GM18507 (cell line): Measurements from ENCODE around the gene ZSCAN22.
"Not testable (repeated sequence)": the region's sequence is repeated elsewhere in the genome, so short reads cannot be mapped to it uniquely, and the experiment has no call there.

ENCODE experiments used
- DNase-seq: peaks from one replicate; pipeline ENCODE4 v3.0.0; 2011; ENCODE audit warnings: low read depth; ENCODE audit not compliant: insufficient read length; ENCODE audit errors: extremely low spot score
- FAIRE-seq: peaks from 2 replicates; lab custom pipeline; 2011; peaks lifted over from hg19 to GRCh38; lab: Jason Lieb, UNC

Gene ZSCAN22

DNA sequence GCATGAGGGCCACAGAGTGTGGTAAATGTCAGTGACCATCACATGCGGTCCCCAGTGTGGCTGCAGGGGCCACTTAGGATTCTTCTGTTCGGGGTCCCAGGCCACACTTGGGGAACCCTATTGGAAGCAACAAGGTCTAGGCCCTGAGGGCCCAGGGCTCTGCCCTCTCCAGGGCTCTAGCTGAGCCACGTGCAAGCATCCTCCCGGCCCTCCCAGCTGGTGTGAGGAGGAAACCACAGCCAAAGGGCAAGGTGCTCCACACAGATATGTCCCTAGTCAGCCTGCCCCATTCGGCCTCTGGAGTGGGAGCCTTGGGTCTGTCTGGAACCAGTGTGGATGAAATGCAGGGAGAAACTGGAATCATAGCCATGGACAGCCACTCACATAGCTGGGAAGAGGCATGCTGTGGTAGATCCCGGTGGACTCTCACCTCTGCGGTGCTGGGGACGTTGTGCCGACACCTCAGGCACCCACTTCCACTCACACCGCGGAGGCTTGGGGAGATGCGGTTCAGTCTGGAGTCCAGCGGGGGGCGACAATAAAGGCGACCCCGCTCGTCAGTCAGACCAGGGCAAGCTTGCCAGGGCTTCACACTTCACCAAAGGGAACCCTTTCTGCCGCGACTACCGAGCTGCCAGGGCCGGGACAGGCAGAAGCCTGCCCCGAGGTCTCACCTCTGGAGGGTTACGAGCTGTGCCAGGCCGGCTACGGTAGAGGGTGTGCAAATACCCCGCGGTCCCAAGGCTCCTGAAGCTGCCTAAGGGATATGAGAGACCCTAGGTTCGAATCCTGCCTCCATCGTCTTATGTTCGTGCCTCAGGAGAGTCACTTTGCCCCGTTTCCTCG, 40.0 kb downstream of the ZSCAN22 start:
- DNase-seq (no peak), FAIRE-seq (no peak)

- FAIRE-seq = no peak
- no peak for DNase-seq
These were observed 41.1 kb downstream of the ZSCAN22 start for GRCh38 chr19:58367698-58368454.

DNA sequence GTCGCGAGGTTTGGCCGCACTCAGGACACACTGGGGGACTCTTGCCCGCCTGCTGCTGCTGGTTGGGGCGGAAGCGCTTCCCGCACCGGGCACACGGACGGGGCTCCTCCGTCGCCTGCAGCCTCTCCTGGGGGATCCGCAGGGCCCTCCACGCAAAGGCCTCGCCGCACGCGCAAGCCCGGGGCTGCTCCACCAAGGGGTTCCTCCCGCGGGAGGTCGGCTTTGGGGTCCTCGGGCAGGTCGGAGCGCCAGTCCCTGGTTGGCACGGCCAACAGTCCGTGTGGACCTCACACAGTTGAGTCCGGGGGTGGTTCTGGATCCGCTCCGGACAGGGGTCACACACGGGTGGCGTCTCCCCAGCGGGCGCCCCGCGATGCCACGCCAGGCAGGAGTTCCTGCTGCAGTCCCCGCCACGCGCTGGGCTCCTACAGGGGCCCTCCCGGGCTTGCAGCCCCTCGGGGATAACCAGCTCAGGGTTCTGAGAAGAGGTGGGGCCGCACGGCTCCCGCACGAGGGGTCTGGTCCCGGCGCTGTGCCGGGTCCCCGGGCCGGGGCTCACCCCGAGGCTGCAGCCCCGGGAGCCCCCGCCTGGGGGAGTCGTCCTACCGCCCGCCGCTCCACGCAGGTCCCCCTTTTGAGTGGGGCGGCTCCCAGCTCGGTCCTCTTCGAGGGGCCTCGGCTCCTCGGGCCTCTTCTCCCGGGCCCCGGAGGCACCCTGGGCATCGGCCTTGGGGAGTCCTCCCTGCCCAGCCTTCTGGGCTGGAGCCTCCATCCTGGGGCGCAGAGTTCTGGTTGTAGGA, 42.0 kb downstream of the ZSCAN22 start:
- DNase-seq (no peak), FAIRE-seq (no peak)

DNA sequence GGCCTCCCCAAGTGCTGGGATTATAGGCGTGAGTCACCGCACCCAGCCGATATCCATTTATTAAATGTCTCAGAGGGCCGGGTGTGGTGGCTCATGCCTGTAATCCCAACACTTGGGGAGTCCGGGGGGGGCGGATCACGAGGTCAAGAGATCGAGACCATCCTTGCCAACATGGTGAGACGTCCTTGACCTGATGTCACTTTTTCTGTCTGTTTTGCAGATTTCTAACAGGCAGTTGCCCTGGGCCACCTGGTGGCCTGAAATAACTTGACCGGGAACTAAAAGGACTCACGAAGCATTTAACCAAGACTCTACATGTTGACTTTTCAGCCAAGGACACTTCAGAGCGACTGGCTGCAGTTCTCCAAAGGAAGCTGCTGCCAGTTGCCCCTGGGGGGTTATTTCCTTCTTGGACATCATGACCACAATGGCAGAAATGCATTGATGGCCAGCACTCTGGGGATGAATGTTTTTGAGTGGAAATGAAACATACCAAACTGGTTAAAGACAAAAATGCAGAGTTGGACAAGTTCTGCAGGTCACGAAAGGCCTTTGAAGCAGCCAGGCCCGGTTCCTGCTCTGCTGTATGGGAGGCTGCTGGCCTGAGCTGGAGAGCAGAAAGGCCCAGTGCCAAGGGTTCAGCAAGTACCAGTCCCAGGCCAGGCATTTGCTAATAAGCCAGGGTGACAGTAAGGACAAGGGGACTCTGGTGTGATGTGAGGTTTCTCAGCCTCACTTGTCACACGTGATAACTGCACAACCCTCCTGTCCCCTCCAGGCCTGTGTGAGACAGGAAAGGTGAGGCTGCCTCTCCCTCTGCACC, 45.7 kb downstream of the ZSCAN22 start:
- no peak for FAIRE-seq
- DNase-seq = no peak

DNA sequence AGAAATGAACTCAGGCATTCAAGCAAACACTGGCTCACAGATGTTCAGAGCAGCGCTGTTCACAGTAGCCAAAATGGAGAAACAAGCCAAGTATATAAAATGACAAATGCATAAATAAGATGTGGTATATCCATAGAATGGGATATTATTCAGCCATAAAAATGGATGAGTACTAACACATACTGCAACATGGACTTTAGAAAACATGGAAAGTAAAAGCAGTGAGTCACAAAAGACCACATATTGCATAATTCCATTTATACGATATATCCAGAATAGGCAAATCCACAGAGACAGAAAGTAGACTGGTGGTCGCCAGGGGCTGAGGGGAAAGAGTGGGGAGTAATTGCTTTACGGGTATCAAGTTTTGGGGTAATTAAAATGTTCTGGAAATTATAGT, 47.4 kb downstream of the ZSCAN22 start:
- DNase-seq = no peak
- FAIRE-seq = no peak

DNA sequence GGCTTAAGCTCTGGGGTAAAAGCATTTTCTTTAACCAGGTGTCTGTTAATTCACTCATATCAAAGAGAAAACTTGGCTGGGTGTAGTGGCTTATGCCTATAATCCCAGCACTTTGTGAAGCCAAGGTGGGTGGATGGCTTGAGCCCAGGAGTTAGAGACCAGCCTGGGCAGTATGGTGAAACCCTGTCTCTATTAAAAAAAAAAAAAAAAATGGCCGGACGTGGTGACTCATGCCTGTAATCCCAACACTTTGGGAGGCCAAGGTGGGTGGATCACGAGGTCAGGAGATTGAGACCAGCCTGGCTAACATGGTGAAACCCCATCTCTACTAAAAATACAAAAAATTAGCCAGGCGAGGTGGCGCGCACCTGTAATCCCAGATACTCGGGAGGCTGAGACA, 49.9 kb downstream of the ZSCAN22 start:
- not testable (repeated sequence) for FAIRE-seq, DNase-seq

DNA sequence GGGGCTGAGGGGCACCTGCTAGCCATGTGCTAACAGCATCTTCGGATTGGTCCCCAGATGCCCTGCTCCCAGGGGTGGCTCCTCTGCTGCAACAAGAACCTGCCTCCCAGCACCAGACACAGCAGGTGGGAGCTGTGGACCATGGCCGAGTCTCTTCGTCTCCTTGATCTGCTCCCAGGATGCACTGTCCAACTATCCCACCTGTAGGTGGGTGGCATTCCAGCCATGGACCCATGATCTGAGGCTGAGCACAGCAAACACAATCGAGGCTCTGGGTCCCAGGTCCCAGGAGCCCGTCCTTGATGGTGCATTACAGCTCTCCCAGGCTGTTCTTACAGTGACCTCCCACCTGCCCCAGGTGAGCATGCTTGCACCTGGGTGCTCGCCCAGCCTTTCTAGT, 52.5 kb downstream of the ZSCAN22 start:
- FAIRE-seq (no peak), DNase-seq (no peak)

GRCh38 chr19:58380037-58380661, 53.4 kb downstream of the ZSCAN22 start:
- DNase-seq (no peak), FAIRE-seq (no peak)

DNA sequence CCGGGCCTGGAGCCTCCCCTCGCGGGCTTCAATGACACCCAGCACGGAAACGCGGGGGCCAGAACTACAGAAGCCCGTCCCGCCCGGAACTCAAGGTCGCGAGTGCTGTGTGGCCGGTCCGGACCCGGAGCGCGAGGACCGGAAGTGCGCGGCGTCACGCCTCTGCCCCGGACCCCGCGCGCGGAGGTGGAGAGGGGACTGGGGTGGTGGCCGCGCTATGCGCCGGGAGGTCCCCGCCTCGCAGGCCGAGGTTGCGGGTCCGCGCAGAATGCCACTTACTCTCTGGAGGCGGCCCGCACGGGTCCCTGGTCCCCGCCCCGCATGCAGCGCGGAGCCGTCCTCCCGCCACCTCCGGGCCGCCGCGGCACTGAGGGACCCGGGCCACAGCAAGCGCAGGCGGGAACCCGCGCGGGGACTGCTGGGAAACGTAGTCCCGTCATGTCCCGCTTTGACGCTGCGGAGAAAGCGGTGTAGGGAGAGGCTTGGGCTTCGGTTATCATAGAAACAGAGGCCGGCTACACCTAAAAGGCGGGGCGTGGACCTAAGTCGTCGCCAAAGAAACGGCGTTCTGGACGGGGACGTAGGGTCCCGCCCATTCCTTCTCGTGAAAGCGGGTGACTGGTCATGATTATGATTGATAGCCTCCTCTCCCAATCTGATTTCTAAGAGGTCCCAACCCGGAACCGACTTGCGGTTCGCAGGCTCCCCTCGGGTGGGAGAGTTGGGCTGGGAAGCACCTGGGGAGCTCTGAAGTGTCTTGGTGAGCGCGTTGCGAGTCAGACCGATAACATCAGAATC, 54.1 kb downstream of the ZSCAN22 start, which contains the start of gene ZNF837:
Gene ZNF837 (minus strand): TSS at position 369 of the 798 bp plus-strand sequence. CDS start 11,698 bp downstream, outside the sequence.
- FAIRE-seq (peak; percentile 100), DNase-seq (peak; percentile 88)

DNA sequence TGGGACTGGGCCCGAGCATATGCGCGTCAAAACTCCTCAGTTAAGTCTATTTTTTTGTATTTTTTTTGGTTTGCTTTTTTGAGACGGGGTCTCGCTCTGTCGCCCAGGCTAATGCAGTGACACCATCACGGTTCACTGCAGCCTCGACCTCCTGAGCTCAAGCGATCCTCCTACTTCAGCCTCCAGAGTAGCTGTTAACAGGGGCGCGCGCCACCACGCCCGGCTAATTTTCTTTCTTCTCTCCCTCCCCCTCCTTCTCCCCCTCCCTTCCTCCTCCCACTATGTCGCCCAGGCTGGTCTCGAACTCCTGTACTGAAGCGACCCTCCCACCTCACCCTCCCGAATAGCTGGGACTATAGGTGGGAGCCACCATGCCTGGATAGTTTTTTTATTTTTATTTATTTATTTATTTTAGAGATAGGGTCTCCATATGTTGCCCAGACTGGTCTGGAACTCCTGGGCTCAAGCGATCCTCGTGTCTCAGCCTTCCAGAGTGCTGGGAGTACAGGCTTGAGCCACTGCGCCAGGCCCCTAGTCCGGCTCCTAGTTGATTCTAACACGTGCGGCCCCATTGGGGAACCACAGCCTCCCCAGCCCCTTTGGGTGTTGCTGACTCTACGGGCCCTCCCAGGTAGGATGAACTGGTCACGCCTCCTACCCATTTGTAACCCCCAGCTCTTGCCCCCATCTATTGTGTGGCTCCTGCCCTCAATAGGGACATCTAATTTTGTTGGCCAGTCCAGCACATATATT, 54.8 kb downstream of the ZSCAN22 start:
- FAIRE-seq (no peak), DNase-seq (no peak)

GRCh38 chr19:58382997-58383603, 56.3 kb downstream of the ZSCAN22 start:
- DNase-seq = no peak
- FAIRE-seq = no peak

GRCh38 chr19:58385313-58385890, 58.6 kb downstream of the ZSCAN22 start:
- FAIRE-seq (no peak), DNase-seq (no peak)

DNA sequence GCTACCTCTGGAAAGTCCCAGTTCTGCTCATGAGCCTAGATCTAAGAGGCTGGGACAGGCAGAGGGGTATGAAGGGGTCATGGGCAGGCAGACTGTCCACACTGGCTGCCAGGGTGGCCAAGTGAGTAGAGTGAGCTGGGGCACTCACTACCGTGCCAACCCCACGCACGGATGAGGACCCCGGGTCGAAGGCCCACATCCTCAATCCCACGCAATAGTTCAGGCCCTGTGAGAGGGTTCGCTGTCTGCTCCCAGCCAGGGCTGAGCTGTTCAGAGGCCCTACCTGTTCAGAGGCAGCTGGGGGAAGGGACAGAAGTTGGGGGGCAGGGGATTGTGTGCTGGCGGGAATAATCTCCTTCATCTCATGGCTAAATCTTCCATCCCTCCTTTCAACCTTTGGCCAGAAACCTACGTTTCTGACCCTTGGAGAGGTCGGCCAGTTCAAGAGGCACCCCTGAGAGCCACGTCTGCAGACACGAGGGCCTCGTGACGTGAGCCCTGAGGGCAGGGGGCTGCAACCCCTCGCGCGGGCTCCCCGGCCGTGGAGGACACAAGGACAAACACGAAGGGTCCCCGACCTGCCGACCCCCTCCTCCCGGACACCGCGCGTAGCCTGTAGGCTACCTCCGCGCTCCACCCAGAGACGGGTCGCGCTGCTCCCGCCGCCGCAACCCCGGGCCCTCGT, 59.2 kb downstream of the ZSCAN22 start:
- DNase-seq = no peak
- FAIRE-seq = no peak

- FAIRE-seq (peak; percentile 99), DNase-seq (peak; percentile 99)
These were observed 60.0 kb downstream of the ZSCAN22 start, which contains the start of gene RPS5 for GRCh38 chr19:58386576-58387337. RPS5 (plus strand) TSS chr19:58387269; CDS start chr19:58388138, 869 bp downstream.
